LNCaP clone FGC (cell line): ENCODE results near the gene NTMT2.
"Not testable (repeated sequence)": the region's sequence is repeated elsewhere in the genome, so short reads cannot be mapped to it uniquely, and the experiment has no call there.

ENCODE experiments used
- DNase-seq: peaks from one replicate; pipeline ENCODE4 v3.0.0-alpha.2; 2011; ENCODE audit warnings: low read depth
- H3K4me3 ChIP-seq: 2 replicates; pipeline ENCODE4 v1.5.1; 2011; ENCODE audit warnings: mild to moderate bottlenecking, low read depth, low read length, control low read depth
- CTCF ChIP-seq: IDR thresholded peaks from 2 replicates; pipeline ENCODE4 v1.5.1; 2012; ENCODE audit warnings: mild to moderate bottlenecking; ENCODE audit not compliant: control insufficient read depth, insufficient read depth; ENCODE audit errors: extremely low read depth

NTMT2 gene

GRCh38 chr1:170156594-170156993 lies 10.8 kb downstream of the NTMT2 start:
- no peak for TF ChIP-seq CTCF
- no peak overlapping the region for H3K4me3 ChIP-seq

GRCh38 chr1:170157820-170158219 lies 12.1 kb downstream of the NTMT2 start:
- no peak overlapping the region for H3K4me3 ChIP-seq
- DNase-seq, result no peak
- no peak for TF ChIP-seq CTCF

More at GRCh38 chr1:170156594-170156993, 10.8 kb downstream of the NTMT2 start:
- no peak for DNase-seq

GRCh38 chr1:170162459-170163246 lies 16.9 kb downstream of the NTMT2 start:
- TF ChIP-seq CTCF, result no peak

GRCh38 chr1:170164103-170164763 lies 18.5 kb downstream of the NTMT2 start:
- no peak overlapping the region for H3K4me3 ChIP-seq
- TF ChIP-seq CTCF, result no peak
- no peak for DNase-seq

More at GRCh38 chr1:170162459-170163246, 16.9 kb downstream of the NTMT2 start:
- H3K4me3 ChIP-seq, result no peak overlapping the region
- no peak for DNase-seq

DNA sequence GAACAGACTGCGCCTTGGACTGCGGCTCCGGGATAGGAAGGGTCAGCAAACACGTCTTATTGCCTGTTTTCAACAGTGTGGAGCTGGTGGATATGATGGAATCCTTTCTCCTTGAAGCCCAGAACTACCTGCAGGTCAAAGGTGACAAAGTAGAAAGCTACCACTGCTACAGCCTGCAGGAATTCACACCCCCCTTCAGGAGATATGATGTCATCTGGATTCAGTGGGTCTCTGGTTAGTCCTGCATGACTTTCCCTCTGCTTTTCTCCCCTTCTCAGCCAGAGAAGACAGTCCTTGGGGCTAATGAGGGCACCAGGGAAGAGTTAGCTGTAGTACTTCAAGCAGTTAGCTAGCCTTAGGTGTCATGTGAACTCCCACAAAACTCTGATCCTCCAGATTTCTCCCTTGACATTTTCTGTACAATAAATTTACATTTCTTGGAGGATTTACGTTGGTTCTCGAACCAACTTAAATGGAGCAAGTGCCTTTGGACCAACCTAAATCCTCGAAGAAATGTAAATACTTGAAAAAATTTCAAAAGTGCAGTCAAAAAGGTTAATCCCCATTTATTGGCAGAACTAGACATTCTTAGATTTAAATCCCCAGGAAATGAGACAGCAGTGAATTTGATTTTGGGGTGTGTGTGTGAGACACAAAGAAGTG lies 20.9 kb downstream of the NTMT2 start:
- no peak for DNase-seq
- no peak overlapping the region for H3K4me3 ChIP-seq

DNA sequence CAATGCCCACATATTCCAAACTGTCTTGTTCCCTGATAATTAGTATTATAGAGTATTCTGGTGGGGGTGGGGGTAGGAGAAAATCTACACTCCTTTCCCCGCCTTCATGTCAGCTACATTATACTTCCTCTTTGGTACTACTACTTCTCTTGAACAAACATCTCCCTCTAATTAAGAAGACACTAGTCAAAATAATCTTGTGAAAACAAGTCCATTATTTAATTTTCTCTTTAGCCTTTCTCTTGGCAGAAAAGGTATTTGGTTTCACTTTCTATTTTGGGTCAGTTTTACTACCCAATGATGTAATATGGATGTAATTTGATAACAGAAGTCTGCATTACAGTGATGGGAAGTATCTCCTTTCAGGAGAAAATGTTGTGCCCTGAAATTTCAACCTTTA lies 22.5 kb downstream of the NTMT2 start:
- DNase-seq, result no peak
- no peak for TF ChIP-seq CTCF
- H3K4me3 ChIP-seq, result no peak overlapping the region

More for the DNA sequence above, 20.9 kb downstream of the NTMT2 start:
- TF ChIP-seq CTCF, result no peak

- DNase-seq, result not testable (repeated sequence)
Observed at GRCh38 chr1:170170513-170170912, 24.8 kb downstream of the NTMT2 start.

More at GRCh38 chr1:170170513-170170912, 24.8 kb downstream of the NTMT2 start:
- not testable (repeated sequence) for H3K4me3 ChIP-seq
